Activated CD4-positive, CD25-positive, alpha-beta regulatory T cell treated with anti-CD3 and anti-CD28 coated beads, Interleukin-2, amount 50 U/mL, for 16 hours (primary cell): ENCODE data around the gene DPM2.

Experiments used
- DNase-seq: peaks from one replicate; pipeline ENCODE4 v3.0.0-alpha.2; 2020; ENCODE audit warnings: low read depth, low spot score

DPM2 gene

DNA sequence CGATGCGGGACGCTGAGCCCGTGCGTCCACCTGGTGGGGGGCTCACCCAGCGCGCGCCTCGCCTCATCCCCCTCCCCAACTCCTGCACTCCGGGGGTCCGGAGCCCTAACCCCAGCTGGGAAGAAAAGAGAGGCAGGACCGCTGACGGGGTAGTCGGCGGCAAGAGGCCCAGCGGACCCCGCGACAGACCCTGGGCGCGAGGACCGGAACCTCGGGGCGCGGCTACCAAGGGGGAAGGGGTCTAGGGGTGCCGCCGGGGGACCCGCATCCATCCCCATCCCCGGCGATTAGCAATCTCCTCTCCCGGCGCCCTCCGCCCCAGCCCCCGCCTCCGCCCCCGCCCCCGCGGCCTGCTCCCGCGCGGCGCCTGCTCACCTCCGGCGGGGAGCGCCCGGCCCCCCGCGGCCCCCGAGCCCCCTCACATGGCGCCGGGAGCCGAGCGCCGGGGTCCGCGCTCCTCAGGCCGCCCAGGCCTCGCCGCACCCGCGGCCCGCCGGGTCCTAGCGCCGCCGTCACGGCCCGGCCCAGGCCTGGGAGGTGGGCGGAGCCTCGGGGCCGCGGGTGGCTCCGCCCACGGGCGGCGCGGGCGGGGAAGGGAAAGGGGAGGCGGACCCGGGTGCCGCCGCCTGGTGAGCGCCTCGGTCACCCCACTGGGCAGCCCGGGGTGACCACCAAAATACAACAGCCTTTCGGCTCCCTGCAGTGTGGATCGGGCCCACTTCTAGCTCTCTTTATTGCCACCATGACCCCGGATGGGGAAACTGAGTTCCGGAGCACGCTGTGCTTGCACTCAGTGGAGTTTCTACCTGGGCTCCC, 38.3 kb downstream of the DPM2 start, which contains the start of gene ST6GALNAC6:
ST6GALNAC6 (minus strand) TSS at position 476 of the 816 bp plus-strand sequence. CDS start 1,622 bp downstream, outside the sequence.
- peak; percentile 44 for DNase-seq

- no peak for DNase-seq
These were observed 39.1 kb downstream of the DPM2 start for GRCh38 chr9:127898433-127899127.

GRCh38 chr9:127897193-127897692, 40.4 kb downstream of the DPM2 start:
- no peak for DNase-seq

- DNase-seq, result no peak
These were observed 41.1 kb downstream of the DPM2 start for GRCh38 chr9:127896395-127897192.

DNA sequence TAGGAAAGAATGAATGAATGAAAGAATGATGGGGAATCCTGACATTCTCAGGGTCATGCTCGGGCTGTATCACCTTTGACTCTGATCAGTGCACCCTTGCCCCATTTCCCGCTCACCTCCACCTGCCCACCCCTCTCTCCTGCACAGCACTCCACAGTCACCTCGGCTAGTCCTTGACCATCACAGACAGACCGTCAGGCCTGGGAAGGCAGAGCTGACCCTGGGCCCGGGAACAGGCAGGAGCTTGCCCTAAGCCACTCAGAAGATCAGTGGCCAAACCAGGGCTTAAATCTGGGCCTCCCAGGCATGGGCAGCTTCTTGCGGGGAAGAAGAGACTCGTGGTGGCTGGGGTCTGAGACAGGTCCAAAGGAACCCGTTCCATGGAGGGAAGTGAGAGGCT, 41.8 kb downstream of the DPM2 start:
- DNase-seq, result no peak

DNA sequence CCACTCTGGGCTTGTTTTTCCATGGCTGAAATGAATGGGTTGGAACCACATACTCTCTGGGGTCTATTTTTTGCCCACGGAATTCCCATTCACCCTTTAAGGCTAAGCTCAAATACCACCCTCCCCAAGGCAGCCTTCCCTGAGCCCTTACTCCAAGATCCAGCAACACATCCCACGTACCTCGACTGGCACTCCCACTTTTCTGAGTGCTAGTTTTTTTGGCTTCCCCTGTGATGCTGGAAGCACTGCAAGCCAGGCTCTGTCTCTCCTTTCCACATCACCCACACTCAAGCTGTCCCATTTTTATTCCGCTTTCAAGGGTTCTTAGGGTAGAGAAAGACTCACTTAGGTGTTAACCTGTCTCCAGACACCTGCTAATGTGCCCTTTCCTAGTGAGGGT, 44.3 kb downstream of the DPM2 start:
- no peak for DNase-seq

DNA sequence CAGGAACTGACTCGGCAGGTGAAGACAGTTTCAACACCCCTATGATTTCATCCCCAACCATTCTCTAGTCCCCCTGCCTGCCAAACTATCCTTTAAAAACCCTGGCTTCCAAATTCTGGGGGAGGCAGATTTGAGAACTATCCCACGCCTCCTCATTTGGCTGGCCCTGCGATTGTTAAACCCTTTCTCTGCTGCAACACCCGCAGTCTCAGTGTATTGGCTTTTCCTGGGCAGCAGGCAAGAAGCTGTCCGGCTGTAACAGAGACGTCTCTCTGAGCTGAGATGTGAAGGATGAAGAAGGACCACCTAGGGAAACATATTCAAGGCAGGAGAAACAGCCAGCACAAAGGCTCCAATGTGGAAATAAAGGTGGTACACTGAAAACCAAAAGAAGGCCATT, 44.8 kb downstream of the DPM2 start:
- DNase-seq, result no peak

DNA sequence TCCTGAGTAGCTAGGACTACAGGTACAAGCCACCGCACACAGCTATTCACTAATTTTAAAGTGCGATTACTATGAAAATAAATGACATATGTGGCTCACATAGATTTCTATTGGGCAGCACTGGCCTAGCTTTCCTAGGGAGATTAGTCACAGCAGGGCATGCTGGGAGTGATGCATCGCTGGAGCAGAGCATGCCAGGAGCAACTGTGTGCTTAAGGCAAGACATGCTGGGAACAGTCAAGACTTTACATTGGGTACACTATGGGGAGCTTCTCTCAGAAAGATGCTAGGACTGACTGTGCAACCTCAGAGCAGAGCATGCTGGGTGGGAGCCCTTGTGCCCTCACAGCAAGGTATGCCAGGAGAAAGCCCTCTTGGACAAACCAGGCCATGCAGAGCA, 47.6 kb downstream of the DPM2 start:
- DNase-seq, result no peak

GRCh38 chr9:127887792-127888191, 49.9 kb downstream of the DPM2 start:
- DNase-seq, result no peak

DNA sequence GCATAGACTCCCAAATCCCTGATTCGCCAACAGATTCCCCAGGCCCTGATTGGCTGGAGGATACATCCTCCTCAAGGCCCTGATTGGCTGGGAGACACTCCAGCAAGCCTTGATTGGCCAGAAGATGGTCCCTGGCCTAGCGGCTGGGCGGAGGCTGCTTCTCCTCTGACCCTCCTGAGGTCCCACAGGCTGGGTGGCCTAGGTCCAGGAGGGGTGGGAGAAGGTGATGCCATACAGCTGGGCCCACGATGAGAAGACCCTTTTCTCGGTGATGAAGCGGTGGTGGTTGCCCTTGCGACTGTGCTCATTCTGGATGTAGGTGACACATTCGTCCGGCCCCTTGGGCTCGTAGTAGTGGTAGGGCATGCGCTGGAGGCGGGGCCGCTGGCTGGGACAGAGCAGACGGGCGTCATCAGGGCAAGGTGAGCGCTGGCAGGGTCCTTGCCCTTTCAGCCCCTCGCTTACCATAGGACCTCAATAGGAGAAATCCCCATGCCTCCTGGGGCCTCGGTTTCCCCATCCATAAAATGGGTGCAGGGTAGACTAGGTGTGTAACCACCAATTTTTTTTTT, 51.2 kb downstream of the DPM2 start:
- DNase-seq, result no peak

DNA sequence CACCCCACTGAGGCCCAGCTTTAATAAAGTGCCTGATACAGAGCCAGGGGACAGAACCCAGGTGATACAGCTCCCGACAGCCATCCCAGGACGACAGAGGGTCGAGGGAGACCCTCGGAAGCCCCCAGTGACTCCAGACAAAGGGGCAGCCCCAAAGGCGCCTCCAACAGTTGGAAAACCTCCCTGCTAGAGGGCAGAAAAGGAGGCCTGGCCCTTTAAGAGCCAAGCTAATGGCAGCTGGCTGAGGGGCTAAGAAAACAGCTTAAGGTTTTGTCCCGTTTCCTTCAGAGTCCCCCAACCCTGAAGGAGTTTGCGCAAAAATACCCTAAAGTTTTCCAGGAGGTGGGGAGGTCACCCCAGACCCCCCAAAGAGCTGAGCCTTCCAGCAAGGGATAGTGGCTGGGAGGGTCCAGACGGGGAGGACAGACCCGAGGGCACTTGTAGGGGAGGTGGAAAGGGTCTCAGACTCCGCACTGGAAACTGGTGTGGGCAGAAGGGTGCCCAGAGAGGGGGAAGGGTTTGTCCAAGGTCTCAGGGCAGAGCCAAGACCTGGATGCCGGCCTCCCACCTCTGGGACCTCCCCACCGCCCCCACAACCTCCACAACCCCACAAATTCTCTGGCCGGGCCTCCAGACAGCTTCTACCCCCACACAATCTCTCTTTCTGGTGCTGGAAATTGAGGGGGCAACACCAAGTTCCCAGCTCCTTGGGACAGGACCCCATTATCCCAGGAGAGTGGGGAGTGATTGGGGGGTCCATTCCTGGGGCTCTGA, 52.0 kb downstream of the DPM2 start:
- DNase-seq, result no peak
